Stomach (tissue), 9 donors: ENCODE data around the gene SLC2A3. TPM values are rescaled to one million over a fixed set of nuclear protein-coding genes. Genes with fewer than 3 reads are reported as not detected.
"Not testable (repeated sequence)": the region's sequence is repeated elsewhere in the genome, so short reads cannot be mapped to it uniquely, and the experiment has no call there.

Source experiments
- DNase-seq, 2 donors: peaks; one replicate each; pipeline versions ENCODE4 v3.0.0 to v3.0.0-alpha.2; 2013 to 2019
- H3K27ac ChIP-seq, 5 donors: fragments of 200-600 bp in 4 of 5; sonication (generic) in 4 of 5; one replicate each; pipeline ENCODE4 v1.5.1; 2013 to 2019; ENCODE audit warnings: mild to moderate bottlenecking in 1 of 5, moderate library complexity in 1 of 5
- H3K27me3 ChIP-seq, 3 donors: fragments of 200-600 bp; sonication (generic); one replicate each; pipeline ENCODE4 v1.5.1; 2017 to 2019; ENCODE audit warnings: mixed run types in 1 of 3
- H3K36me3 ChIP-seq, 4 donors: fragments of 200-600 bp; sonication (generic); 1 replicate in 3 of 4; 2 replicates in 1 of 4; pipeline ENCODE4 v1.5.1; 2016 to 2019
- H3K4me1 ChIP-seq, 4 donors: fragments of 200-600 bp; sonication (generic); one replicate each; pipeline ENCODE4 v1.5.1; 2016 to 2019
- H3K4me3 ChIP-seq, 4 donors: fragments of 200-600 bp; sonication (generic) in 3 of 4; one replicate each; pipeline ENCODE4 v1.5.1; 2016 to 2019; ENCODE audit warnings: mild to moderate bottlenecking in 1 of 4
- H3K9me3 ChIP-seq, 4 donors: fragments of 200-600 bp; sonication (generic); one replicate each; pipeline ENCODE4 v1.5.1; 2016 to 2019
- CTCF ChIP-seq, 7 experiments: fragments of 450-650 bp in 4 of 7; fragments of 200-600 bp in 3 of 7; sonication (generic) in 3 of 7; IDR thresholded peaks; one replicate each; pipeline ENCODE4 v1.5.1; 2016 to 2019; ENCODE audit warnings: antibody characterized with exemption in 7 of 7, control low read depth in 2 of 7, mild to moderate bottlenecking in 1 of 7
- EP300 ChIP-seq: sonication (generic); formaldehyde crosslinking; IDR thresholded peaks from one replicate; pipeline ENCODE4 v1.6.1; 2017; ENCODE audit warnings: antibody characterized with exemption
- POLR2A ChIP-seq, 4 donors: fragments of 450-650 bp; IDR thresholded peaks; one replicate each; pipeline ENCODE4 v1.6.1; 2016; ENCODE audit warnings: antibody characterized with exemption in 4 of 4, control low read depth in 2 of 4, mild to moderate bottlenecking in 1 of 4, moderate library complexity in 1 of 4
- POLR2AphosphoS5 ChIP-seq, 3 donors: sonication (generic); formaldehyde crosslinking; IDR thresholded peaks; one replicate each; pipeline ENCODE4 v1.6.1; 2016; ENCODE audit warnings: antibody characterized with exemption in 3 of 3
- WGBS, 5 donors: extraction: QIAGEN DNeasy Blood & Tissue Kit in 3 of 5; methylation state at CpG; one replicate each; pipeline versions ENCODE4 v1.1.5 to v1.1.7; 2013 to 2018; 5-methylcytosine and 5-hydroxymethylcytosine counted together
- intact Hi-C: fragments of 100-400 bp; cut with DNase I; formaldehyde crosslinking; loops from one replicate; pipeline ENCODE4 v1.15.1; 2023; ENCODE audit warnings: low total_unique reads
- polyA plus RNA-seq, 3 donors: library from polyadenylated mRNA; stranded (reverse); fragments of 200-250 nt; gene quantifications; one replicate each; pipeline ENCODE4 v1.2.3, GENCODE V29; 2013
- total RNA-seq, 5 donors: library from RNA; depleted of rRNA; stranded (reverse); fragments of >200 nt; gene quantifications; one replicate each; pipeline versions ENCODE4 v1.1.0 to v1.2.3, GENCODE V29; 2014 to 2016
- donor health status: healthy with polysubstance abuse.
- donor health status: Bipolar disorder and iron deficiency.
- donor health status: healthy.

SLC2A3 gene
- total and polyA plus RNA-seq, 8 donors, result 0.29 to 72.0 (median 8.7) TPM

GRCh38 chr12:7933255-7933726 is 2.7 kb downstream of the SLC2A3 start:
- Histone ChIP-seq H3K9me3 (no peaks in the 10 kb centered on the region), H3K36me3 (peaks cover 0 to 48% (median 41%) of the 10 kb centered on the region in 4 donors), H3K27me3 (no peaks in the 10 kb centered on the region), H3K4me1 (peaks cover 0 to 42% (median 8%) of the 10 kb centered on the region in 4 donors), H3K4me3 (peak overlapping the region in 3 of 4 donors; percentile 44 to 66 (median 57)), H3K27ac (peak overlapping the region; percentile 50 to 88 (median 82))
- intact Hi-C loops, result loop anchor here (5.0 kb wide), 1 partner anchor 59 kb away; no protein-coding TSS in a partner anchor
- peak; percentile 69 to 88 (median 78) for TF ChIP-seq POLR2AphosphoS5 (IDR thresholded peaks at IDR 0.05)
- peak in 5 of 7 experiments; percentile 37 to 67 (median 60) for TF ChIP-seq CTCF (IDR thresholded peaks at IDR 0.05)
- TF ChIP-seq POLR2A (IDR thresholded peaks at IDR 0.05), result no peak
- no peak for TF ChIP-seq EP300
- 2 to 3% (median 3%) methylated on average over 7 of the region's 7 CpGs for WGBS, 5 donors
- peak; percentile 57 to 94 for DNase-seq

DNA sequence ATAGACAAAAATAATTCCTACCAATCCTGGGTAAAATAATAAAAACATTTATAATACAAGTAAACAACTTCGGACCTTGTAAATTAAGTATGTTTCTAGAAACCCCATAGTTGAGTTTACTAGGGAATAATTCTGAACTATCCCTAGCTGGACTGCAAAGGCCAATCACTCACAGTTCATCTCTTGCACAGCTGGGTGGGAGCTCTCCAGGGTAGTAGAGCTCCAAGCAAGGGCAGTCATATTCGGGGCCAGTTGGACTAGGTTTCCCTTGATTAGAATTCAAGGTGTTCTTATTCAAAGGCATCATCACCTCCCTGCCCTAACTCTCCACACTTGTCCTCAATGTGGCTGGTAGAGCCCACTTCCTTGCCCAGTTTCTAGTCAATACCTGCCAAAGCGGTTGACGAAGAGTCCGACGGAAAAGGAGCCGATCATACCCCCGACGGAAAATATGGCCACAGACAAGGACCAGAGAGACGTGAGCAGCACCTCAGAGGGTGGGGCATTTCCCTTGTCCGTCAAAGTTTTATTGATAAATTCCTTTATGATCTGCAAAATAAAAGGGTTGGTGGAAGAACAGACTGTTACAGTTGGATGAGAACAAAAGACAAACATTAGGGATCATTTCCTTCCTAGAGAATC is 3.3 kb downstream of the SLC2A3 start:
- Histone ChIP-seq H3K36me3 (peaks cover 3 to 54% (median 46%) of the 10 kb centered on the region in 4 donors), H3K4me3 (peak overlapping the region in 2 of 4 donors; percentile 57 to 66), H3K4me1 (peaks cover 0 to 41% (median 6%) of the 10 kb centered on the region in 4 donors)
- not testable (repeated sequence) for H3K9me3 ChIP-seq, H3K27ac ChIP-seq, H3K27me3 ChIP-seq, DNase-seq
- 61 to 73% (median 64%) methylated on average over 11 of the region's 11 CpGs for WGBS, 5 donors
- intact Hi-C loops, result loop anchor here (5.0 kb wide), 1 partner anchor 60 kb away; no protein-coding TSS in a partner anchor

DNA sequence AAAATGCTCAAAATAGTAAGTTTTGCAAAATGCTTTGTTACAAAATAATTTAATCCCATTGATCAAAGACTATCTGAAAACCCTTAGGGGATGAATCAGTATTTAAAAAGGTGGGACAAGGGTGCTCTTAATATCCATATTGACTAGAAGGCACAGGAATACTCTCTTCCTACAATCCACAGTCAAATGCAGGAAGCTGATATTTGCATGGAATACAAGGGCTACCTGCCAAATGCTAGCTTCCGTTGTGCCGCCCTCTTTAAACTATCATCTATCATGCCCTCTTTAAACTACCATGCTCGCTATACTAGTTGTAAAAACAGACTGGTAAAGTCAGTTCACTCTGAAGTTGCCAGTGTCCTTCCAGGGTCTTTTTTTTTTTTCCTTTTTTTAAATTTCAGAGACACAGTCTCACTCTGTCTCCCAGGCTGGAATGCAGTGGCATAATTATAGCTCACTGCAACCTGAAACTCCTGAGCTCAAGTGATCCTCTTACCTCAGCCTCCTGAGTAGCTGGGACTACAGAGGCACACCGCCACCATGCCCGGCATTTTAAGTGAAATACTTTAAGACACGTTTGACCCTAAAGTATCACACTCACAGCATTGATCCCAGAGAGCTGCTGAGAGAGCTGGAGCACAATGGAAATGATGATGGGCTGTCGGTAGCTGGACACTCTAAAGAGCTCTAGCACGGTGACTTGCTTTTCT is 6.7 kb downstream of the SLC2A3 start:
- H3K27ac ChIP-seq, result no peak overlapping the region
- WGBS, 5 donors, result 55 to 76% (median 58%) methylated on average over 7 to 8 of the region's 8 CpGs
- H3K27me3 ChIP-seq, result no peaks in the 10 kb centered on the region
- no peak for TF ChIP-seq CTCF (IDR thresholded peaks at IDR 0.05)
- TF ChIP-seq EP300, result no peak
- no peak for TF ChIP-seq POLR2A (IDR thresholded peaks at IDR 0.05)
- TF ChIP-seq POLR2AphosphoS5 (IDR thresholded peaks at IDR 0.05), result no peak
- intact Hi-C loops, result no loop called here
- no peak overlapping the region for H3K4me3 ChIP-seq
- peaks cover 12 to 83% (median 74%) of the 10 kb centered on the region in 4 donors for H3K36me3 ChIP-seq
- DNase-seq, result peak in 1 of 2 donors; percentile 53
- no peaks in the 10 kb centered on the region for H3K9me3 ChIP-seq
- peaks cover 0 to 40% (median 6%) of the 10 kb centered on the region in 4 donors for H3K4me1 ChIP-seq

DNA sequence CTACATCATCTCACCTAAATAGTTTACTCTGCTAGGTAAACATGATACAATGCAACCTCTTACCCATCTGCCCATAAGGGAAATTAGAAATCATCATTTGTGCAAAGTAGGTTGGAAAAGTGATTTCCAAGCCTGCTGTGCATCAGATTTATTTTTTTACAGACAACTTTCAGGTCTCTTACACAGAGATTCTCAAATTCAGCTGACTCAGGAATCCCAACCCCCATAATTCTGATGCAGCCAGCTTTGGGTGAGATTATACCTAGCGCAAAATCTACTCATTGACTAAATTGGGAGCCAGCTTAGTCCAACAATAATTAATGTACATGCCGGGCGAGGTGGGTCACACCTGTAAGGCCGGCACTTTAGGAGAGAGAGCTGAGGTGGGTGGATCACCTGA is 8.5 kb downstream of the SLC2A3 start:
- Histone ChIP-seq H3K9me3 (no peaks in the 10 kb centered on the region), H3K27ac (no peak overlapping the region), H3K4me3 (no peak overlapping the region), H3K4me1 (peaks cover 0 to 23% (median 0%) of the 10 kb centered on the region in 4 donors), H3K27me3 (no peaks in the 10 kb centered on the region), H3K36me3 (peaks cover 20 to 94% (median 88%) of the 10 kb centered on the region in 4 donors)
- intact Hi-C loops, result no loop called here
- no peak for TF ChIP-seq POLR2A (IDR thresholded peaks at IDR 0.05)
- no peak for TF ChIP-seq EP300
- TF ChIP-seq CTCF (IDR thresholded peaks at IDR 0.05), result no peak
- no peak for TF ChIP-seq POLR2AphosphoS5 (IDR thresholded peaks at IDR 0.05)
- 91 to 95% (median 92%) methylated on average over 4 of the region's 4 CpGs for WGBS, 5 donors
- DNase-seq, result no peak

GRCh38 chr12:7926068-7926666 is 9.8 kb downstream of the SLC2A3 start:
- WGBS, 5 donors, result 89 to 95% (median 93%) methylated on average over 5 of the region's 5 CpGs

More at GRCh38 chr12:7926068-7926666, 9.8 kb downstream of the SLC2A3 start:
- Histone ChIP-seq H3K36me3 (peaks cover 30 to 94% (median 90%) of the 10 kb centered on the region in 4 donors), H3K4me1 (peaks cover 0 to 15% (median 0%) of the 10 kb centered on the region in 4 donors)
- intact Hi-C loops, H3K27ac ChIP-seq, DNase-seq, H3K4me3 ChIP-seq, H3K27me3 ChIP-seq, H3K9me3 ChIP-seq: not testable (repeated sequence)
